ENCODE measurements around the gene CEP152.
A peak's percentile ranks its signal among the peaks of the same experiment; 100 is the strongest.
"Not testable (repeated sequence)": the region's sequence is repeated elsewhere in the genome, so short reads cannot be mapped to it uniquely, and the experiment has no call there.

CEP152 gene

GRCh38 chr15:48810414-48811324 lies at the start of gene CEP152:
Gene CEP152 (minus strand): TSS chr15:48811069. CDS start chr15:48805649, 5,420 bp downstream.
- peak; percentile 99 for FAIRE-seq

DNA sequence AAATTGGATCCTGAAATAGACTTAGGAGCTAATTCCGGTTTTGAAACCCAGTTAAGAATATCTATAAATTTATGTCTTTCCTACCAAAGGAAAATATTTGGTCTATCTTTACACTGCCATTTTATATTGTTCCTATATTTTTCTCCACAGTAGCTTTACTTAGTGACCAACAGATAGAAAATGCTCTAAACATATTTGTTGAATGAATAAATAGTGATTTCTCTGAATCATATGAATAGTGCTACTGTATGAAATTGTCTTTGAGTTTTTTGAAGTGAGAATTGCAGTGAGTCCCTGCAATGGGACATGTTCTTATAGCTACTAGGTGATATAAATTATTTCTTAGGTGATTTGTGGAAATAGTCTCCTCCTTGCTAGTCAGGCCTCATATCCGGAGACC lies 48.6 kb upstream of the CEP152 start:
- FAIRE-seq (no peak), DNase-seq (ENCODE audit: extremely low spot score, insufficient read length, low read depth) (no peak)

More at GRCh38 chr15:48810414-48811324, at the start of gene CEP152:
- peak; percentile 86 for DNase-seq (ENCODE audit: extremely low spot score, insufficient read length, low read depth)

DNA sequence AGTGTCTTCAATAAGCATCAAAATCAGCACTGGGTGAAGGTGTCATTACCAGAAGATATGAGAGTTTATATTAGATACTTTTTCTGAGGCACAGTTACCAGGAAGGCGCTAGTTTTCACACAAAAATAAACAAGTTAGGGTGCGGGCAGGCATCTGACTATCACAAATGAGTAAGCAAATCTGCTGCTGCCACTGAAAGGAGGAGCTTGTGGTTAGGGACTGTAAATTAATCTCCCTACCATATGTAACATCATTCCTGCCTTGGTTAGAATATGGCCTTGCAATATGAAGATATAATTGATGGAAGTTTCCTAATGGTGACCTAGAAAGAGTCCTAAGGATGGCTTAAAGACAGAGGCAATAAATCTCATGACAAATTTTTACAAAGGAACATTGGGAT lies 47.5 kb upstream of the CEP152 start:
- DNase-seq (ENCODE audit: extremely low spot score, insufficient read length, low read depth) (no peak), FAIRE-seq (no peak)

DNA sequence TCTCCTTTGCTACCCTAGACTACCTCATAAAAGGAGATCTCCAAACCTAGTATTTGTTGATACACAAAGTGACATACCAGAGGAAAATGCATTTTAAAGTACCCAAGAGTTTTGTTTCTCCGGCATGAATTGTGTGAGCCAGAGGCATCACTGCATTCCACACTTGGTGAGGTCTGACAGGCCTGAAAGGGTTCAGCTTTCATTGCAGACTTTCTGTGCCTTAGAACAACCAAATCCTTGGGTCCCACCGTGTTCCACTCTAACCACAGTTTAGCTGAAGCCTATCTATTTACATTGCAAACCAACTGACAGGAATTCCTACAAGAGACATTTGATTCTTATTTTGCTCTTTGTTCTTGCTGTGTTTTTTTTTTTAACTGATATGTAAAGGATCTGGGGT lies 46.1 kb upstream of the CEP152 start:
- FAIRE-seq = no peak
- DNase-seq (ENCODE audit: extremely low spot score, insufficient read length, low read depth) = no peak

DNA sequence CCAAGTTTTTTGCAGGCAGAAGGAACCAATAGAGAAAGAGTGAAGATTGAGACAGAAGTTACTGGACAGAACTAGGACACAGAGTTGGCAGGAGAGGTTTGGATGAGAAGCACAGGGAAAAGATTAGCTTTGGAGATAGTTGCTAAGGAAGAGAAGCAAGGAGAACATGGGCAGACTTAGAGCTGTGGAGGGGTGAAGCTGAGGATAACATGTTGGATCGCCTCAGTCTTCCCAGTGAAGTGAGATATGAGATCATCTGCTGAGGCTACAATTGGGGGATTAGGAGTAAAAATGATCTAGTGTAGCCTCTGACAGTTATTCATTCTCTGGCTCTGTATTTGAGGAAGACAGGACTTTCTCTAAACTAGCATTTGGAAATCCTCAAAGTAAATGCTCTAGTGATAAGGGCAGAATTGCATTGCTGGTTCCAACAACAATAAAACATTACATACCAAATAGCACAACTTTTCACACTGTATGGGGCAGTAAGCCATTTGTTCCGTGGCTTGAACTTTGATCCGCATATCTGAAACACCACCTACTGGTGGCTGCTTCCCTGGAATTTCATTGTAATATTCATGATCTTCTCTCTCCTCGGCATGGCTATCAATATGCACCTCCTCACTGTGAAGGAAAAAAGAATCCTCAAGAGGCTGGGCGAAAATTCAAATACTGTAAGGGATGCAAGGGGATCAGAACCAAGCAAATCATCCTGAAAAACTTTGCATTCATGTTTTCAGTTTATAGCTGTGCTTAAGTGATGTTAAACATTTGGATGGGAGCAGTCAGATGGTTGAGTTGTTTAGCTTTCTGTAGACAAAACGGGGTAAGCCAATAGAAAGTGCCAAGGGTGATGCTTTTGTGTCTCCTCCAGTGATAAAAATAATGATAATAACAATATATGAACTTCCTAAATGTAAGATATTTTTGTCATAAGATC lies 44.9 kb upstream of the CEP152 start:
- no peak for DNase-seq (ENCODE audit: extremely low spot score, insufficient read length, low read depth)
- FAIRE-seq = no peak

DNA sequence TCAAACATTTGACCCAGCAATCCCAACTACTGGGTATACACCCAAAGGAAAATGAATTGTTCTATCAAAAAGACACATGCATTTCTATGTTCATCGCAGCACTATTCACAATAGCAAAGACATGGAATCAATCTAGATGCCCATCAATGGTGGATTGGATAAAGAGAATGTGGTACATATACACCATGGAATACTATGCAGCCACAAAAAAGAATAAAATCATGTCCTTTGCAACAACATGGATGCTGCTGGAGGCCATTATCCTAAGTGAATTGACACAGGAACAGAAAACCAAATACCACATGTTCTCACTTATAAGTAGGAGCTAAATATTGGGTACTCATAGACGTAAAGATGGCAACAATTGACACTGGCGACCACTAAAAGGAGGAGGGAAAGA lies 43.6 kb upstream of the CEP152 start:
- DNase-seq (ENCODE audit: extremely low spot score, insufficient read length, low read depth); FAIRE-seq: not testable (repeated sequence)

DNA sequence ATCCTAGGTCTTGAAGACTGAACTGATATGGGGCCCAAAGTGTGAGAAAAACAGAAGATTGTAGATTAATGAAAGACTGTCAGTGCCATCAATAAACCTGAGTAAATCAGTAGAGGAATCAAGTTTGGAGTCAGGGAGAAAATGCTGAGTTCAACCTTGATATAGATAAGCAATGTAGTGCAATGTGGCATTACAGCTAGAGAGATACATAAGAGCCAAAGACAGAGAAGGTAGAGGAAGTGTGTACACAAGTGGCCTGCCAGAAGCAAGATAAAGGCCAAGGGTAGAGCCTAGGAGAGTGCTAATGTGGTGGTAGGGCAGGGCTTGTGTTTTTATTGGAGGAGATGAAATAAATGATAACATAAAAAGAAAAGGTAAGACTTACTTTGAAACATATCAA lies 41.1 kb upstream of the CEP152 start:
- no peak for FAIRE-seq
- DNase-seq (ENCODE audit: extremely low spot score, insufficient read length, low read depth) = no peak

GRCh38 chr15:48850648-48851047 lies 39.8 kb upstream of the CEP152 start:
- FAIRE-seq (peak; percentile 56), DNase-seq (ENCODE audit: extremely low spot score, insufficient read length, low read depth) (no peak)

GRCh38 chr15:48845123-48845522 lies 34.3 kb upstream of the CEP152 start:
- FAIRE-seq = no peak
- no peak for DNase-seq (ENCODE audit: extremely low spot score, insufficient read length, low read depth)

GRCh38 chr15:48842501-48842900 lies 31.6 kb upstream of the CEP152 start:
- DNase-seq (ENCODE audit: extremely low spot score, insufficient read length, low read depth) = no peak
- no peak for FAIRE-seq

GRCh38 chr15:48834756-48835155 lies 23.9 kb upstream of the CEP152 start:
- DNase-seq (ENCODE audit: extremely low spot score, insufficient read length, low read depth) = no peak

GRCh38 chr15:48833526-48834239 lies 22.8 kb upstream of the CEP152 start:
- DNase-seq (ENCODE audit: extremely low spot score, insufficient read length, low read depth) (no peak), FAIRE-seq (no peak)

More at GRCh38 chr15:48834756-48835155, 23.9 kb upstream of the CEP152 start:
- no peak for FAIRE-seq

GRCh38 chr15:48832648-48833047 lies 21.8 kb upstream of the CEP152 start:
- no peak for DNase-seq (ENCODE audit: extremely low spot score, insufficient read length, low read depth)
- no peak for FAIRE-seq

- no peak for DNase-seq (ENCODE audit: extremely low spot score, insufficient read length, low read depth)
- no peak for FAIRE-seq
These were observed 18.0 kb upstream of the CEP152 start for GRCh38 chr15:48828906-48829305.

- no peak for FAIRE-seq
- no peak for DNase-seq (ENCODE audit: extremely low spot score, insufficient read length, low read depth)
These were observed 17.6 kb upstream of the CEP152 start for GRCh38 chr15:48828471-48828870.

GRCh38 chr15:48825075-48825474 lies 14.2 kb upstream of the CEP152 start:
- FAIRE-seq (no peak), DNase-seq (ENCODE audit: extremely low spot score, insufficient read length, low read depth) (no peak)

- no peak for DNase-seq (ENCODE audit: extremely low spot score, insufficient read length, low read depth)
- FAIRE-seq = no peak
These were observed 12.8 kb upstream of the CEP152 start for GRCh38 chr15:48823706-48824105.

- FAIRE-seq (no peak), DNase-seq (ENCODE audit: extremely low spot score, insufficient read length, low read depth) (no peak)
These were observed 12.4 kb upstream of the CEP152 start for GRCh38 chr15:48823237-48823636.

DNA sequence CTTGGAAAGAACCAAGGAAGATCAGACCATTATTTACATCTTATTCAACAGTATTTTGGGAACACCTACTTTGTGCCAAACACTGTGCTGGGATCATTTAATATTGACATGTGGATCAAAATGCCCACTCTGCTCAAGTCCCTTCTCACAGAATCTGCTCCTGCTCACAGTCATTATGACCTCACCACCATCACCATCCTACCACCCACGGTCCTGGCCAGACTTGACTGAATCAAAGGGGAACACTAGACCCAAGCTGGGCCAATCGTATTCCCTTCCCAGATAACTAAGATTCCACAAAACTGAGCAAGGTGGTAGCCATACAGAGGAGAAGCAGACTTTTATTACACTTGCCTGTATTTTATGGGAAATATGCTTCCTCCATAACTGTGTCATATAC lies 3.4 kb upstream of the CEP152 start:
- DNase-seq (ENCODE audit: extremely low spot score, insufficient read length, low read depth) (no peak), FAIRE-seq (no peak)

DNA sequence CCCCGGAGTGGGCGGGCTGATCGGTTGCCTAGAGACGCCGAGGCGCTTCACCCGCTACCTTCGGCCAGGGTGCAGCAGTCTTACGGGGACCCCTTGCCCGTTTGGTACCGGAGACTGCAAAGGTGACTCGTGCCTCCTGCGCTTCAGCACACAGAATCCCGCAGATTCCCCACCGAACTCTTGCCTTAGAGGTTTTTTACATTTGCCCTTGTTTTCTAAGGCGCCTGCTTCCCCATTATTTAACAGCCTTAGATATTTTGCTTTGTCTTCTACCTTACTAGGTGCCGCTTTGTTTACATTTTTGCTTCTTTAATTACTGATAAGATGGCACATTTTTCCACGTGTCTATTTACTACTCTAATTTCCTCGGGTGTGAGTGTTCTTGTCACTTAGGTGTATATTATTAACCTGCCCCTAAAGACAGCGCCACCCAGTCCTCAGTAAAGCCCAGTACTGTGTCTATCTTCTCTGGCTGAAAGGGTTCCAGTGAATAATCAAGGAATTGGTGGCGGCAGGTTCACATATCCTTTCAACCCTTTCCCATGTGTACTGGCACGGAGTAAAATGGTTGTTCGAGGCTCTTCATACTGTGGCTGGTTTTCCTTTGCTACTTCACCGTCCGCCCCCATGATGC lies 573 bp upstream of the CEP152 start:
- peak; percentile 48 for FAIRE-seq
- DNase-seq (ENCODE audit: extremely low spot score, insufficient read length, low read depth) = no peak
